Cardiac muscle cell (in vitro differentiated cells and primary cell): ENCODE results near the gene GABBR2. TPM values are rescaled to one million over a fixed set of nuclear protein-coding genes. Genes with fewer than 3 reads are reported as not detected.

ENCODE experiments used
- DNase-seq, 2 donors: peaks; one replicate each; pipeline versions ENCODE4 v3.0.0 to v3.0.0-alpha.2; 2010 to 2017; ENCODE audit warnings: low read depth in 1 of 2, low spot score in 1 of 2
- H3K27ac ChIP-seq: fragments of 200-600 bp; sonication (generic); 2 replicates; pipeline ENCODE4 v1.5.1; 2016
- H3K27me3 ChIP-seq: fragments of 200-600 bp; sonication (generic); 2 replicates; pipeline ENCODE4 v1.6.0; 2016; ENCODE audit warnings: control low read depth
- H3K36me3 ChIP-seq: fragments of 200-600 bp; sonication (generic); 2 replicates; pipeline ENCODE4 v1.5.1; 2016; ENCODE audit warnings: control low read depth
- H3K4me1 ChIP-seq: fragments of 200-600 bp; sonication (generic); 2 replicates; pipeline ENCODE4 v1.8.1; 2017; ENCODE audit warnings: low read depth, mild to moderate bottlenecking, mixed run types
- H3K4me3 ChIP-seq: fragments of 200-600 bp; sonication (generic); 2 replicates; pipeline ENCODE4 v1.5.1; 2016; ENCODE audit warnings: mild to moderate bottlenecking
- H3K9me3 ChIP-seq: fragments of 200-600 bp; sonication (generic); 2 replicates; pipeline ENCODE4 v1.5.1; 2017; ENCODE audit warnings: low read depth, mild to moderate bottlenecking, control low read depth
- polyA plus RNA-seq: library from polyadenylated mRNA; unstranded; fragments of >200 nt; fragmentation: Nextera tagmentation; extraction: Ambion mirVana; gene quantifications from 2 replicates; pipeline ENCODE4 v1.2.1, GENCODE V29; 2016
- total RNA-seq: library from RNA; depleted of rRNA; stranded (reverse); fragments of >200 nt; gene quantifications from 2 replicates; pipeline ENCODE4 v1.2.3, GENCODE V29; 2016
- TF ChIP-seq, protein P1 (sequence below): IDR thresholded peaks from 2 replicates; pipeline ENCODE4 v1.5.1; 2012; ENCODE audit warnings: low read depth, mild to moderate bottlenecking, low read length

Gene GABBR2
- total and polyA plus RNA-seq, 2 experiments from 2014 or later, result 0.06 TPM; not detected in 1

DNA sequence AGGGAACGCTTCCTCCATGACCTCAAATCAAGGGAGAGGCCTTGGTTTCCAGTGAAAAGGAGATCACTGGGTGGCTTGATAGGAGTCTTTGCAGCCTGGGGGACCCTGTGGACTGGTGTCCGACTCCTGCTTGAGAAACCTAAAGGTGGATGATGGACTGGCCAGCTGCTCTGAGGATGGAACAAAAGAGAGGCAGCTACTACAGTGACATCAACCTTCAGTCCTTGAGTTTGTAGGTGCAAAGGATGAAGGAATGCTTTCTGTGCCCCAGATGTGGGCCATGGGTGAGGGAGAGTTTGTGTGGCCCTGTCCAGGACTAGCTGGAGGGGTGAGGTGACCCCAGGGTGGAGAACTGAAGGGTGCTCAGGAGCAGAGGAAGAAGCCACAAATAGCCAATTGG lies 338.8 kb downstream of the GABBR2 start:
- TF ChIP-seq, protein P1, sequence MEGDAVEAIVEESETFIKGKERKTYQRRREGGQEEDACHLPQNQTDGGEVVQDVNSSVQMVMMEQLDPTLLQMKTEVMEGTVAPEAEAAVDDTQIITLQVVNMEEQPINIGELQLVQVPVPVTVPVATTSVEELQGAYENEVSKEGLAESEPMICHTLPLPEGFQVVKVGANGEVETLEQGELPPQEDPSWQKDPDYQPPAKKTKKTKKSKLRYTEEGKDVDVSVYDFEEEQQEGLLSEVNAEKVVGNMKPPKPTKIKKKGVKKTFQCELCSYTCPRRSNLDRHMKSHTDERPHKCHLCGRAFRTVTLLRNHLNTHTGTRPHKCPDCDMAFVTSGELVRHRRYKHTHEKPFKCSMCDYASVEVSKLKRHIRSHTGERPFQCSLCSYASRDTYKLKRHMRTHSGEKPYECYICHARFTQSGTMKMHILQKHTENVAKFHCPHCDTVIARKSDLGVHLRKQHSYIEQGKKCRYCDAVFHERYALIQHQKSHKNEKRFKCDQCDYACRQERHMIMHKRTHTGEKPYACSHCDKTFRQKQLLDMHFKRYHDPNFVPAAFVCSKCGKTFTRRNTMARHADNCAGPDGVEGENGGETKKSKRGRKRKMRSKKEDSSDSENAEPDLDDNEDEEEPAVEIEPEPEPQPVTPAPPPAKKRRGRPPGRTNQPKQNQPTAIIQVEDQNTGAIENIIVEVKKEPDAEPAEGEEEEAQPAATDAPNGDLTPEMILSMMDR, result no peak
- Histone ChIP-seq H3K9me3 (peaks cover 4% of the 10 kb centered on the region), H3K27ac (no peak overlapping the region), H3K4me1 (peaks cover 15% of the 10 kb centered on the region), H3K4me3 (no peak overlapping the region), H3K36me3 (no peaks in the 10 kb centered on the region), H3K27me3 (no peaks in the 10 kb centered on the region)
- DNase-seq, result no peak

DNA sequence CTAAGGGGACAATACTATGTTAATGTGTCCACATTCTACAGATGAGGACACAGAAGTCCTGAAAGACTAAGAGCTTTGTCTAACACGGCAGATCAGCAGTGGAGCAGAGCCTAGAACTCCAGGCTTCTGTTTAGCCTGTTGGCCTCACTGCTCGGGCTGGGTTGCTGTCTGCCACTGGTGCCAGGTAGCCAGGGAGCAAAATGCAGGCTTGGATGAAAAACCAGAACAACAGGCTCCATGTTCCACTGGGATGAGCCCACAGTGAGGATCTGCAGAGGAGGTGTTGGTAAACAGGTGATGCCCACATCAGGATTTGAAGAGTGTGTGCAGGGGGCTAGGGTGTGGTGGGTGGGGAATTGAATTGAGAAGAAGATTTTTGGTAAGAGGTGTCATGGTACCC lies 339.3 kb downstream of the GABBR2 start:
- TF ChIP-seq, protein P1, result no peak
- Histone ChIP-seq H3K4me1 (peaks cover 11% of the 10 kb centered on the region), H3K36me3 (no peaks in the 10 kb centered on the region), H3K9me3 (peaks cover 4% of the 10 kb centered on the region), H3K27me3 (no peaks in the 10 kb centered on the region), H3K4me3 (no peak overlapping the region), H3K27ac (no peak overlapping the region)
- no peak for DNase-seq

DNA sequence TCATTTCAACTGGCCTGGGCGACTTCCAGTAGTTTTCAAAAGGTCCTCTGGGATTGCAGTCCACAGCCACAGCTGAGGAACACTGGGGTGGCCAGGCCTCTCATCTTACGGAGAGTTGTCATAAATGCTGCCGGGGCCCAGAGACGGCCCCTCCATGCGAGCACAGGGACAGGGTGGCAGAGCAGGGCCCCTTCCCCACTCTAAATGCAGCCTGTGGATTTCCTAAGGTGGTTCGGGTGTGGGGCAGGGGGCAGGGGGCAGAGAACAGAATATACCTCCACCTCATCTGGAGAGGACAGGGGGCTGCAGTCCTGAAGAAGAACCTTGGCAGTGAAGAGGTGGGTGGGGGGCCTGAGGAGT lies 339.7 kb downstream of the GABBR2 start:
- Histone ChIP-seq H3K4me1 (peaks cover 7% of the 10 kb centered on the region), H3K4me3 (no peak overlapping the region), H3K27ac (no peak overlapping the region), H3K36me3 (no peaks in the 10 kb centered on the region), H3K27me3 (no peaks in the 10 kb centered on the region), H3K9me3 (peaks cover 4% of the 10 kb centered on the region)
- TF ChIP-seq, protein P1, result no peak
- DNase-seq, result no peak

DNA sequence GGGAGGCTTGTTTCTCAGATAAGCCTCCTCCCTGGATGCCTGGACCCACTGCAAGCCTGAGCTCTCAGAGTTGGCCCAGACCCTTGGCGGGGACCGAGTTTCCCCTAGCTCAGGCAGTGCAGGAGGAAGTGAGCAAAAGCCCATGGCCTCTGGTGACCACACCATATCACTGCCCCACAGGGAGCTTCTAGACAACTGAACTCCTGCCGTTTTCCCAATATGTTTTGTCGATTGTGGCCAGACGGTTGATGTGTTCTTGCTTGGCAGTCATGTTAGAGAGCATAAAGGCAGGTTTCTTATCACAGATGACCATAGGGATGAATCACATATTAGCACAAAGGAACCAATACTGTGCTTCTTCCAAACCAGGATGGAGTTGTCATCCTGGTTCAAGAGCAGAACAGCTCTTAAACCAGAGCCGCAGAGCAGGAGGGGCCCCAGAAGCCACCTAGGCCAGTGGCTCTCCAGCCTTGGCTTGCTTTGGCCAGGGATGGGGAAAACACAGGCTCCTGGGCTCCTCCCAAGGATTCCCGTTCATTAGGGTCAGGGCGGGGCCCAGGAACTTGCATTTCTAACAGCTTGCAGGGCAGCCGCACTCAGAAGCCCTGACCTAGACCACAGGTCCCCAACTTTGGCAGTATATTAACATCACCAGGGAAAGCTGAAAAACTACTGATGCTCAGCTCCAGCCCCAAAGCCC lies 340.2 kb downstream of the GABBR2 start:
- TF ChIP-seq, protein P1, result no peak
- H3K27me3 ChIP-seq, result no peaks in the 10 kb centered on the region
- H3K4me1 ChIP-seq, result peaks cover 5% of the 10 kb centered on the region
- DNase-seq, result peak in 1 of 2 donors; percentile 53
- peaks cover 4% of the 10 kb centered on the region for H3K9me3 ChIP-seq
- no peak overlapping the region for H3K4me3 ChIP-seq
- H3K36me3 ChIP-seq, result no peaks in the 10 kb centered on the region
- H3K27ac ChIP-seq, result no peak overlapping the region

DNA sequence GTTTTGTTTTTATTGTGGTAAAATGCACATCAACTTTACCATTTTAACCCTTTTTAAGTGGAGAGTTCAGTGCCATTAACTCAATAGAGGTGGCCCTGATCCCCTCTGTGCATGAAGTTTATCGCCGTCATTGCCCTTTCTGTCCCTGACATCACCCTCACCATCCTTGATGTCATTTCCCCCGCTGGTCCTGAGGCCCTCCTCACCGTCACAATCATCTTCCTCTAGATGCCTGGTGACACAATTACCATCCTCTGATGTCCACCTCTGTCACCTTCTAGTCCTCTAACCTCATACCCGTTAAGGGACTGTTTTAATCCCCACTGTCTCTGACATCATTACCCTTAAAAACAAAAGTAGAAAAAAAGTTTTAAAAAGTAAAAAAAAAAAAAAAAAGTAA lies 340.8 kb downstream of the GABBR2 start:
- no peaks in the 10 kb centered on the region for H3K27me3 ChIP-seq
- peaks cover 5% of the 10 kb centered on the region for H3K4me1 ChIP-seq
- peaks cover 4% of the 10 kb centered on the region for H3K9me3 ChIP-seq
- no peaks in the 10 kb centered on the region for H3K36me3 ChIP-seq
- TF ChIP-seq, protein P1, result no peak
- no peak overlapping the region for H3K27ac ChIP-seq
- H3K4me3 ChIP-seq, result no peak overlapping the region
- no peak for DNase-seq
